HepG2 (cell line): ENCODE data around the gene GPA33. TPM values are rescaled to one million over a fixed set of nuclear protein-coding genes. Genes with fewer than 3 reads are reported as not detected.

Source experiments
- CCDC6 ChIP-seq: sonication (generic); formaldehyde crosslinking; IDR thresholded peaks from 2 replicates; pipeline ENCODE4 v1.8.1; 2022; ENCODE audit warnings: mild to moderate bottlenecking, missing genetic modification reagents, moderate library complexity
- CEBPB ChIP-seq: IDR thresholded peaks from 2 replicates; pipeline ENCODE4 v1.6.1; 2011; ENCODE audit warnings: low read depth, low read length, improper control_type of control experiment, borderline replicate concordance
- IKZF5 ChIP-seq: IDR thresholded peaks from 2 replicates; pipeline ENCODE4 v1.6.1; 2018; ENCODE audit warnings: missing genetic modification reagents, mild to moderate bottlenecking, missing compliant biosample characterization
- MAFG ChIP-seq: sonication (generic); formaldehyde crosslinking; IDR thresholded peaks from 2 replicates; pipeline ENCODE4 v1.5.1; 2020; ENCODE audit warnings: mild to moderate bottlenecking, missing genetic modification reagents
- NR2F2 ChIP-seq: IDR thresholded peaks from 2 replicates; pipeline ENCODE4 v1.6.1; 2012; ENCODE audit warnings: low read depth, inconsistent platforms, borderline replicate concordance
- PAX8 ChIP-seq: sonication (generic); formaldehyde crosslinking; IDR thresholded peaks from 2 replicates; pipeline ENCODE4 v1.8.0; 2022; ENCODE audit warnings: mild to moderate bottlenecking, missing genetic modification reagents, borderline replicate concordance
- PBX3 ChIP-seq: sonication (generic); formaldehyde crosslinking; IDR thresholded peaks from 2 replicates; pipeline ENCODE4 v1.8.1; 2023; ENCODE audit warnings: missing genetic modification reagents, inconsistent platforms, borderline replicate concordance
- REL ChIP-seq: sonication (generic); formaldehyde crosslinking; conservative IDR thresholded peaks from 2 replicates; pipeline ENCODE4 v1.8.0; 2022; ENCODE audit warnings: mild to moderate bottlenecking, missing genetic modification reagents, moderate library complexity
- RERE ChIP-seq: IDR thresholded peaks from 2 replicates; pipeline ENCODE4 v1.6.1; 2016; ENCODE audit warnings: low read depth, missing genetic modification reagents, missing compliant biosample characterization
- SNRNP70 ChIP-seq: fragments of 200-400 bp; formaldehyde crosslinking; IDR thresholded peaks from 2 replicates; pipeline ENCODE4 v1.6.1; 2017; ENCODE audit warnings: mild to moderate bottlenecking, low read depth, low read length, moderate library complexity
- SSRP1 ChIP-seq: IDR thresholded peaks from 2 replicates; pipeline ENCODE4 v1.6.1; 2016; ENCODE audit warnings: control low read depth
- TFAP4 ChIP-seq: sonication (generic); IDR thresholded peaks from 2 replicates; pipeline ENCODE4 v1.6.1; 2016; ENCODE audit warnings: low read depth, borderline replicate concordance
- TGIF2 ChIP-seq: IDR thresholded peaks from 2 replicates; pipeline ENCODE4 v1.6.1; 2016; ENCODE audit warnings: control low read depth, missing compliant biosample characterization
- ZNF280B ChIP-seq: sonication (generic); formaldehyde crosslinking; IDR thresholded peaks from 2 replicates; pipeline ENCODE4 v1.5.0; 2020; ENCODE audit warnings: missing genetic modification reagents, mild to moderate bottlenecking, borderline replicate concordance
- ZNF597 ChIP-seq: sonication (generic); formaldehyde crosslinking; IDR thresholded peaks from 2 replicates; pipeline ENCODE4 v1.5.0; 2020; ENCODE audit warnings: missing genetic modification reagents
- polyA plus RNA-seq, 8 experiments: library from polyadenylated mRNA; depleted of rRNA in 3 of 8; stranded (reverse) in 7 of 8; unstranded in 1 of 8; fragments of >200 nt; fragmentation: Illumina TruSeq in 4 of 8; extraction: Trizol in 4 of 8; gene quantifications; 2 replicates each; pipeline versions ENCODE4 v1.2.1 to v1.2.3, GENCODE V29; 2011 to 2016; ENCODE audit warnings: low read depth in 4 of 8, missing spikeins in 1 of 8, mixed read lengths in 1 of 8; ENCODE audit not compliant: insufficient read depth in 1 of 8
- total RNA-seq, 5 experiments: library from RNA; depleted of rRNA; stranded (reverse); fragments of >200 nt; fragmentation: Illumina TruSeq; extraction: Trizol; gene quantifications; 2 replicates each; pipeline ENCODE4 v1.2.3, GENCODE V29; 2016; ENCODE audit warnings: low read depth in 1 of 5

GPA33 gene
- total and polyA plus RNA-seq, 2 of the 13 experiments (the other 11 are each of a cell fraction or from before 2014, with no cell fraction given), result not detected

- TF ChIP-seq RERE (CRISPR knock-in tag) (no peak), MAFG (CRISPR knock-in tag) (no peak), NR2F2 (no peak), REL (CRISPR knock-in tag) (no peak), IKZF5 (CRISPR knock-in tag) (0 out of 2 replicates have a peak, but pooled peaks have one; percentile 21), SSRP1 (no peak), CEBPB (no peak), ZNF597 (CRISPR knock-in tag) (no peak), CCDC6 (CRISPR knock-in tag) (no peak), TFAP4 (no peak), SNRNP70 (no peak), PAX8 (no peak), PBX3 (CRISPR knock-in tag) (no peak), ZNF280B (CRISPR knock-in tag) (no peak), TGIF2 (CRISPR knock-in tag) (no peak)
These were observed 23.6 kb downstream of the GPA33 start (continued) for GRCh38 chr1:167066333-167067122.
